Tibial nerve (tissue), 4 donors: ENCODE measurements around the gene LPIN1.

ENCODE experiments used
- EP300 ChIP-seq, 2 donors: sonication (generic); formaldehyde crosslinking; IDR thresholded peaks; one replicate each; pipeline ENCODE4 v1.6.1; 2017; ENCODE audit warnings: antibody characterized with exemption in 2 of 2, mild to moderate bottlenecking in 1 of 2
- TF ChIP-seq, protein P1 (sequence below), 5 experiments: fragments of 200-600 bp in 3 of 5; fragments of 450-650 bp in 2 of 5; sonication (generic) in 3 of 5; IDR thresholded peaks; one replicate each; pipeline ENCODE4 v1.5.1; 2016 to 2019; ENCODE audit warnings: antibody characterized with exemption in 5 of 5, mild to moderate bottlenecking in 3 of 5, moderate library complexity in 2 of 5

DNA sequence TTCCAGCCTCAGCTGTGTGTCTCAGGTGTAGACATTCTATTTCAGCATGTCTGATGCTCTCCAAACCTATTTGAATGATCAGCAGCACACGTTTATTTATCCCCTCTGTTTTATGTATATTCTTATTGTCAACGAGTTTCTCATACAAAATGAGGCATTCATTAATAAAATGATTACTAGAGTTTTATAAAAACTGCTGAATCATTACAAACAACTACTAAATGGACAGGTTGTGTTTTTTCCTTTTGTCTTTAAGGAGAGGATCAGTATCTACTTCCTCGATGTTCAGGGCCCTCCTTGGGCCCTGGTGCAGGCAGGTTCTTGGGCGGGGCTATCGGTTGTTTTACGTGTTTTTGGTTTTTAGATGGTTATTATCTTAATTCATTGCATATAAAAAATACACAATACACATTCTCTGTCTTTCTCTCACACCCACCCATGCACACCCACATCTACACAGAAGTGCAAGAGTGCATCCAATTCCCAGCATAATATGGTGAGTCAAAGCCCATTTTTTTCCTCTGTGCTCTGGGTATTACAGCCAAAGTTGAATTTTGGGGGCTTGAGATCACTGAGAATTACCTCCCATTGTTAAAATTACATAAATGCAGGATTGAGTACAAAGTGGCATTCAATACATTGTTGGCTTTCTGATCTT lies 24.2 kb downstream of the LPIN1 start:
- TF ChIP-seq, protein P1, sequence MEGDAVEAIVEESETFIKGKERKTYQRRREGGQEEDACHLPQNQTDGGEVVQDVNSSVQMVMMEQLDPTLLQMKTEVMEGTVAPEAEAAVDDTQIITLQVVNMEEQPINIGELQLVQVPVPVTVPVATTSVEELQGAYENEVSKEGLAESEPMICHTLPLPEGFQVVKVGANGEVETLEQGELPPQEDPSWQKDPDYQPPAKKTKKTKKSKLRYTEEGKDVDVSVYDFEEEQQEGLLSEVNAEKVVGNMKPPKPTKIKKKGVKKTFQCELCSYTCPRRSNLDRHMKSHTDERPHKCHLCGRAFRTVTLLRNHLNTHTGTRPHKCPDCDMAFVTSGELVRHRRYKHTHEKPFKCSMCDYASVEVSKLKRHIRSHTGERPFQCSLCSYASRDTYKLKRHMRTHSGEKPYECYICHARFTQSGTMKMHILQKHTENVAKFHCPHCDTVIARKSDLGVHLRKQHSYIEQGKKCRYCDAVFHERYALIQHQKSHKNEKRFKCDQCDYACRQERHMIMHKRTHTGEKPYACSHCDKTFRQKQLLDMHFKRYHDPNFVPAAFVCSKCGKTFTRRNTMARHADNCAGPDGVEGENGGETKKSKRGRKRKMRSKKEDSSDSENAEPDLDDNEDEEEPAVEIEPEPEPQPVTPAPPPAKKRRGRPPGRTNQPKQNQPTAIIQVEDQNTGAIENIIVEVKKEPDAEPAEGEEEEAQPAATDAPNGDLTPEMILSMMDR (IDR thresholded peaks at IDR 0.05), result no peak
- no peak for TF ChIP-seq EP300 (IDR thresholded peaks at IDR 0.05)
